ENCODE results near the gene ACAA1.

- TF ChIP-seq, protein P1, sequence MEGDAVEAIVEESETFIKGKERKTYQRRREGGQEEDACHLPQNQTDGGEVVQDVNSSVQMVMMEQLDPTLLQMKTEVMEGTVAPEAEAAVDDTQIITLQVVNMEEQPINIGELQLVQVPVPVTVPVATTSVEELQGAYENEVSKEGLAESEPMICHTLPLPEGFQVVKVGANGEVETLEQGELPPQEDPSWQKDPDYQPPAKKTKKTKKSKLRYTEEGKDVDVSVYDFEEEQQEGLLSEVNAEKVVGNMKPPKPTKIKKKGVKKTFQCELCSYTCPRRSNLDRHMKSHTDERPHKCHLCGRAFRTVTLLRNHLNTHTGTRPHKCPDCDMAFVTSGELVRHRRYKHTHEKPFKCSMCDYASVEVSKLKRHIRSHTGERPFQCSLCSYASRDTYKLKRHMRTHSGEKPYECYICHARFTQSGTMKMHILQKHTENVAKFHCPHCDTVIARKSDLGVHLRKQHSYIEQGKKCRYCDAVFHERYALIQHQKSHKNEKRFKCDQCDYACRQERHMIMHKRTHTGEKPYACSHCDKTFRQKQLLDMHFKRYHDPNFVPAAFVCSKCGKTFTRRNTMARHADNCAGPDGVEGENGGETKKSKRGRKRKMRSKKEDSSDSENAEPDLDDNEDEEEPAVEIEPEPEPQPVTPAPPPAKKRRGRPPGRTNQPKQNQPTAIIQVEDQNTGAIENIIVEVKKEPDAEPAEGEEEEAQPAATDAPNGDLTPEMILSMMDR (conservative IDR thresholded peaks at IDR 0.05; ENCODE audit: low read depth in 2 of 2), result no peak
- TF ChIP-seq REST (IDR thresholded peaks at IDR 0.05; ENCODE audit: unreplicated experiment) (no peak), POLR2AphosphoS5 (IDR thresholded peaks at IDR 0.05; ENCODE audit: low read depth) (no peak), EZH2phosphoT487 (IDR thresholded peaks at IDR 0.05; ENCODE audit: unreplicated experiment) (no peak), ZNF114 (CRISPR knock-in tag; IDR thresholded peaks at IDR 0.05) (no peak), CREB1 (CRISPR knock-in tag; IDR thresholded peaks at IDR 0.05; ENCODE audit: low read depth) (no peak), JUNB (IDR thresholded peaks at IDR 0.05; ENCODE audit: unreplicated experiment) (no peak), EZH2 (IDR thresholded peaks at IDR 0.05; ENCODE audit: low read depth, unreplicated experiment) (no peak), ZNF331 (CRISPR knock-in tag; IDR thresholded peaks at IDR 0.05; ENCODE audit: low read depth) (no peak), ETS1 (IDR thresholded peaks at IDR 0.05) (no peak)
Measured at GRCh38 chr3:38122712-38123290, 14.1 kb downstream of the ACAA1 start.

Data from GM23338 (cell line).